GM21576 (cell line): ENCODE measurements around the gene UNC119B.

Experiments used
- ATAC-seq: cut with Tn5 transposase; IDR thresholded peaks from one replicate; pipeline ENCODE4 v1.9.1; 2021; ENCODE audit warnings: mild to moderate bottlenecking, moderate library complexity; ENCODE audit not compliant: unreplicated experiment

Gene UNC119B

GRCh38 chr12:120761519-120761934 is 51.3 kb downstream of the UNC119B start:
- ATAC-seq: no peak

GRCh38 chr12:120762086-120762485 is 51.8 kb downstream of the UNC119B start:
- no peak for ATAC-seq

GRCh38 chr12:120763250-120763649 is 53.0 kb downstream of the UNC119B start:
- no peak for ATAC-seq

DNA sequence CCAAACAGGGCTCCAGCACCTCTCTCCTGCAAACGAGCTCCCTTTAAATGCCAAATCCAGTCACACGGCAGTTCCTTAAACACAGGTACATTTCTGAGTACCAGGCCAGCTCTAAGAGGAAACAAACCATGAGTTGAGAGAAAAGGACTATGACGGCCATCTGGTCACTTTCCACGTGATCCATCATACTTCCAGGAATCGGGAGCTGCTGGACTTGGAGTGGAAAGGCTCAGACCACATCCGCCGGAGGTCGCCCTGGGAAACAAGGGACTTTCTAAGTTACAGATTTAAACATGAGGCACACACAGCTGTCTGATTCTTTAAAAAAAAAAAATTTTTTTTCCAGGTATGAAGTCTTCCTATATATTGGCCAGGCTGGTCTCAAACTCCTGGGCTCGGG is 54.6 kb downstream of the UNC119B start:
- ATAC-seq: no peak

GRCh38 chr12:120766566-120766965 is 56.3 kb downstream of the UNC119B start:
- ATAC-seq: no peak

DNA sequence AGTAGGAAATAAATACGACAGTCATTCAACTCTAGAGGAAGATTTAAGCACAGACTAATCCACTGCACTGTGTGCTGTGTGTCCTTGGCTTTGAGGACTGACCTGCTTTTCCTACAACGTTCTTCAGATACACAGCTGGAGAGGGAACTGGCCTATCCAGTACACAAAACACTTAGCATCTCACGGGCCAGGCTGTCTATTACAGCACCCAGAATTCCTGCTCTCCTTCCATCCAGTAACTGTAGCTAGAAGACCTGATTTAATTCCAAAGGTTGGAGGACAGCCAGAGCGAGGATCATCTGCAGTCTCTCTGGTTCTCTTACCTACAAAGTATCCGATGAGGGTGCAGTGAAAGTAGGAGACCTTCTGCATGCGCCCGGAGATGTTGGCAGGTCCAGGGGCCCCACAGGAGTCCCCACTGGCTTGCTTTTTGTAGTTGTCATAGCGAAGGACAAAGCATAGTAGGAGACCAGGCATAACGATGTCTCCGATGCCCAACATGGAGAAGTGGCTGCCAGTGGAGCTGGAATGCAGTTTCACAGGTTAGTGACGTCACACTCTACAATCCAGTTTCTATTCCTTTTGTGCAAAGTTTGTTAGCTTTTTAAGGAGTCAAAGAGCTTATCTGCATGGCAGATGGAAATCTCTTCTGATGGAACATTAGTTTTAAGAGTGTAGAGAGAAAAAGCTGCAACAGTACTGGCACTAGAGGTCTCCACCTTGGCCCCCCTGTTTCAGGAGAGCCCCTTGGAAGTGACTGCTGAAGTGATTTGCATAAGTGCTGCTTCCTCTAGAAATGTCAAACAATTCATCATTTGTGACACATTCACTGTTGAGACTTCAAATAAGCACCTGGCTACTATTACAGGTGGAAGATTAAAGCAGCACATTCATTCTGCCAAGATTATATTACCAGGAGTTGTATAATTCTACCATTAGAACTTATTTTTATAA is 57.1 kb downstream of the UNC119B start:
- ATAC-seq: no peak

GRCh38 chr12:120771097-120771496 is 60.8 kb downstream of the UNC119B start:
- ATAC-seq: no peak
